ENCODE measurements around the gene PITPNC1.

The PITPNC1 gene

GRCh38 chr17:67440277-67441051, 63.4 kb downstream of the PITPNC1 start:
- no peak overlapping the region for H3K27ac ChIP-seq (ENCODE audit: low read depth, low read length)
- H3K9me3 ChIP-seq (ENCODE audit: control insufficient read depth in 1 of 2, low read length in 2 of 2), result no peaks in the 10 kb centered on the region
- no peaks in the 10 kb centered on the region for H3K36me3 ChIP-seq (ENCODE audit: control insufficient read depth in 1 of 2, insufficient read depth in 2 of 2, low read length in 2 of 2)
- no peaks in the 10 kb centered on the region for H3K27me3 ChIP-seq (ENCODE audit: control insufficient read depth in 1 of 2, insufficient read depth in 2 of 2, low read length in 2 of 2)
- H3K4me1 ChIP-seq (ENCODE audit: control insufficient read depth in 1 of 2, insufficient read depth in 2 of 2, low read length in 2 of 2), result peaks cover 0 to 14% of the 10 kb centered on the region in 2 donors
- H3K4me3 ChIP-seq (ENCODE audit: low read depth in 1 of 2, low read length in 2 of 2), result no peak overlapping the region
- H3K9ac ChIP-seq (ENCODE audit: low read depth in 1 of 2, low read length in 2 of 2), result peak overlapping the region in 1 of 2 donors; percentile 4

GRCh38 chr17:67441052-67441895, 64.2 kb downstream of the PITPNC1 start:
- Histone ChIP-seq H3K9ac (ENCODE audit: low read depth in 1 of 2, low read length in 2 of 2) (peak overlapping the region; percentile 4 to 39), H3K27me3 (ENCODE audit: control insufficient read depth in 1 of 2, insufficient read depth in 2 of 2, low read length in 2 of 2) (no peaks in the 10 kb centered on the region), H3K27ac (ENCODE audit: low read depth, low read length) (no peak overlapping the region), H3K4me3 (ENCODE audit: low read depth in 1 of 2, low read length in 2 of 2) (peak overlapping the region; percentile 15 to 24), H3K4me1 (ENCODE audit: control insufficient read depth in 1 of 2, insufficient read depth in 2 of 2, low read length in 2 of 2) (peaks cover 0 to 8% of the 10 kb centered on the region in 2 donors), H3K36me3 (ENCODE audit: control insufficient read depth in 1 of 2, insufficient read depth in 2 of 2, low read length in 2 of 2) (no peaks in the 10 kb centered on the region), H3K9me3 (ENCODE audit: control insufficient read depth in 1 of 2, low read length in 2 of 2) (no peaks in the 10 kb centered on the region)

GRCh38 chr17:67441896-67442219, 64.8 kb downstream of the PITPNC1 start:
- Histone ChIP-seq H3K36me3 (ENCODE audit: control insufficient read depth in 1 of 2, insufficient read depth in 2 of 2, low read length in 2 of 2) (no peaks in the 10 kb centered on the region), H3K9ac (ENCODE audit: low read depth in 1 of 2, low read length in 2 of 2) (peak overlapping the region; percentile 4 to 39), H3K4me3 (ENCODE audit: low read depth in 1 of 2, low read length in 2 of 2) (peak overlapping the region in 1 of 2 donors; percentile 24), H3K9me3 (ENCODE audit: control insufficient read depth in 1 of 2, low read length in 2 of 2) (no peaks in the 10 kb centered on the region), H3K27me3 (ENCODE audit: control insufficient read depth in 1 of 2, insufficient read depth in 2 of 2, low read length in 2 of 2) (no peaks in the 10 kb centered on the region), H3K4me1 (ENCODE audit: control insufficient read depth in 1 of 2, insufficient read depth in 2 of 2, low read length in 2 of 2) (peaks cover 0 to 4% of the 10 kb centered on the region in 2 donors), H3K27ac (ENCODE audit: low read depth, low read length) (no peak overlapping the region)

- Histone ChIP-seq H3K36me3 (ENCODE audit: control insufficient read depth in 1 of 2, insufficient read depth in 2 of 2, low read length in 2 of 2) (no peaks in the 10 kb centered on the region), H3K9me3 (ENCODE audit: control insufficient read depth in 1 of 2, low read length in 2 of 2) (no peaks in the 10 kb centered on the region), H3K4me1 (ENCODE audit: control insufficient read depth in 1 of 2, insufficient read depth in 2 of 2, low read length in 2 of 2) (peaks cover 0 to 4% of the 10 kb centered on the region in 2 donors), H3K4me3 (ENCODE audit: low read depth in 1 of 2, low read length in 2 of 2) (no peak overlapping the region), H3K27ac (ENCODE audit: low read depth, low read length) (peak overlapping the region; percentile 13), H3K27me3 (ENCODE audit: control insufficient read depth in 1 of 2, insufficient read depth in 2 of 2, low read length in 2 of 2) (no peaks in the 10 kb centered on the region), H3K9ac (ENCODE audit: low read depth in 1 of 2, low read length in 2 of 2) (no peak overlapping the region)
Observed at GRCh38 chr17:67442787-67443624, 65.9 kb downstream of the PITPNC1 start.

- Histone ChIP-seq H3K36me3 (ENCODE audit: control insufficient read depth in 1 of 2, insufficient read depth in 2 of 2, low read length in 2 of 2) (no peaks in the 10 kb centered on the region), H3K4me3 (ENCODE audit: low read depth in 1 of 2, low read length in 2 of 2) (no peak overlapping the region), H3K27me3 (ENCODE audit: control insufficient read depth in 1 of 2, insufficient read depth in 2 of 2, low read length in 2 of 2) (no peaks in the 10 kb centered on the region), H3K27ac (ENCODE audit: low read depth, low read length) (no peak overlapping the region), H3K4me1 (ENCODE audit: control insufficient read depth in 1 of 2, insufficient read depth in 2 of 2, low read length in 2 of 2) (peaks cover 3 to 4% of the 10 kb centered on the region in 2 donors), H3K9me3 (ENCODE audit: control insufficient read depth in 1 of 2, low read length in 2 of 2) (no peaks in the 10 kb centered on the region), H3K9ac (ENCODE audit: low read depth in 1 of 2, low read length in 2 of 2) (no peak overlapping the region)
Observed at GRCh38 chr17:67443931-67444595, 67.0 kb downstream of the PITPNC1 start.

GRCh38 chr17:67448449-67448848, 71.4 kb downstream of the PITPNC1 start:
- no peak overlapping the region for H3K27ac ChIP-seq (ENCODE audit: low read depth, low read length)
- H3K4me3 ChIP-seq (ENCODE audit: low read depth in 1 of 2, low read length in 2 of 2), result no peak overlapping the region
- no peaks in the 10 kb centered on the region for H3K36me3 ChIP-seq (ENCODE audit: control insufficient read depth in 1 of 2, insufficient read depth in 2 of 2, low read length in 2 of 2)
- no peaks in the 10 kb centered on the region for H3K27me3 ChIP-seq (ENCODE audit: control insufficient read depth in 1 of 2, insufficient read depth in 2 of 2, low read length in 2 of 2)
- H3K9me3 ChIP-seq (ENCODE audit: control insufficient read depth in 1 of 2, low read length in 2 of 2), result no peaks in the 10 kb centered on the region
- H3K9ac ChIP-seq (ENCODE audit: low read depth in 1 of 2, low read length in 2 of 2), result no peak overlapping the region
- H3K4me1 ChIP-seq (ENCODE audit: control insufficient read depth in 1 of 2, insufficient read depth in 2 of 2, low read length in 2 of 2), result peaks cover 4 to 7% of the 10 kb centered on the region in 2 donors

DNA sequence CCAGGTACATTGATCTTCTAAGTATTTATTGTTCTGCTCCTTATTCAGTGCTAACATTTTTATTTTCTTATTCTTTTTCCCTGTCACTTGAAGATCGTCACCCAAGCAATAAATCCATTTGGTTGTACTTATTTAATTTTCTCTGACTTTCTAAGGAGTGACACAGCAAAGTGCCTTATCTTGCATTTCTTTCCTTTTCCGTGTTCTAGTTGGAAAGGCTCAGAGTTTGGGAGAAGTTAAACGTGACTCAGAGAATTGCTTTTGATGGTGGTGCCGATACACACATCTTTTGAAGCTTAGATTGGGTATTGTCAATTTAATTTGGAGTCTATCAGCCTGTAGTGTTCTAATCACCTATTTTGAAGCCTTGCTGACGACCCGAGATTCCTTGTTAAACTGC, 72.0 kb downstream of the PITPNC1 start:
- H3K36me3 ChIP-seq (ENCODE audit: control insufficient read depth in 1 of 2, insufficient read depth in 2 of 2, low read length in 2 of 2), result no peaks in the 10 kb centered on the region
- H3K9me3 ChIP-seq (ENCODE audit: control insufficient read depth in 1 of 2, low read length in 2 of 2), result no peaks in the 10 kb centered on the region
- H3K4me1 ChIP-seq (ENCODE audit: control insufficient read depth in 1 of 2, insufficient read depth in 2 of 2, low read length in 2 of 2), result peaks cover 4 to 7% of the 10 kb centered on the region in 2 donors
- no peak overlapping the region for H3K27ac ChIP-seq (ENCODE audit: low read depth, low read length)
- H3K9ac ChIP-seq (ENCODE audit: low read depth in 1 of 2, low read length in 2 of 2), result no peak overlapping the region
- H3K4me3 ChIP-seq (ENCODE audit: low read depth in 1 of 2, low read length in 2 of 2), result no peak overlapping the region
- H3K27me3 ChIP-seq (ENCODE audit: control insufficient read depth in 1 of 2, insufficient read depth in 2 of 2, low read length in 2 of 2), result no peaks in the 10 kb centered on the region

DNA sequence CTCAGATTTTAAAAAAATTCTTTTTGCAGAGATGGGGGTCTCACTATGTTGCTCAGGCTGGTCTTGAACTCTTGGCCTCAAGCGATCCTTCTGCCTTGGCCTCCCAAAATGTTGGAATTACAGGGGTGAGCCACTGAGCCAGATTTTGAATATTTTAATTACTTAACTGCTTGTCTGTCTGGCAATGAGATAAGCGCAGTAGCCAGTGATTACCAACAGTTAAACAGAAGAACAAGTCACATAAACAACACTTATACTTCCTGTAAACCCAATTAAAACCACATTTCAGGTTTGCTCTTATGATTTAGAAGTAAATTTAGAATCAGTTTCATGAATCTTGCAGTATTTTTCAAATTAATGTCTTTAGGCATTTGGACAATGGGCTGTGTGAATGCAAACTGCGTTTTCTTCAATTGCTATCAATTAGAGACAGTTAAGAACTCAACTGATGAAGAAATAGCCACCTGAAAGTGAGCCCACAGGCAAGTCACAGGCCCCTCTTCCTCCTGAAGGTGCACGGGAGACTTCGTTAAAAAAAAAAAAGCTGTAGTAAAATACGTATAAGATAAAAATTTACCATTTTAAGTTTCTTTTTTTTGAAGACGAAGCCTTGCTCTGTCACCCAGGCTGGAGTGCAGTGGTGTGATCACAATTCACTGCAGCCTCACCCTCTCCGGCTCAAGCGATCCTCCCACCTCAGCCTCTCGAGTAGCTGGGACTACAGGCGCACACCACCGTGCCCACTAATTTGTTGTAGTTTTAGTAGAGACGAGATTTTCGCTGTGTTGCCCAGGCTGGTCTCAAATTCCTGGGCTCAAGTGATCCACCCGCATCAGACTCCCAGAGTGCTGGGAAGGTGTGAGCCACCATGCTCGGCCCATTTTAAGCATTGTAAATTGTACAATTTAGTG, 73.0 kb downstream of the PITPNC1 start:
- H3K4me1 ChIP-seq (ENCODE audit: control insufficient read depth in 1 of 2, insufficient read depth in 2 of 2, low read length in 2 of 2), result peaks cover 4 to 7% of the 10 kb centered on the region in 2 donors
- no peaks in the 10 kb centered on the region for H3K27me3 ChIP-seq (ENCODE audit: control insufficient read depth in 1 of 2, insufficient read depth in 2 of 2, low read length in 2 of 2)
- H3K36me3 ChIP-seq (ENCODE audit: control insufficient read depth in 1 of 2, insufficient read depth in 2 of 2, low read length in 2 of 2), result no peaks in the 10 kb centered on the region
- H3K9me3 ChIP-seq (ENCODE audit: control insufficient read depth in 1 of 2, low read length in 2 of 2), result no peaks in the 10 kb centered on the region
- no peak overlapping the region for H3K27ac ChIP-seq (ENCODE audit: low read depth, low read length)
- H3K4me3 ChIP-seq (ENCODE audit: low read depth in 1 of 2, low read length in 2 of 2), result no peak overlapping the region
- H3K9ac ChIP-seq (ENCODE audit: low read depth in 1 of 2, low read length in 2 of 2), result no peak overlapping the region

All from duodenal mucosa (tissue), 2 donors.